Mesothelial cell of epicardium (in vitro differentiated cells): ENCODE results near the gene ECE1. TPM values are rescaled to one million over a fixed set of nuclear protein-coding genes. Genes with fewer than 3 reads are reported as not detected.

Experiments
- DNase-seq, 2 experiments: peaks; one replicate each; pipeline ENCODE4 v3.0.0; 2021; ENCODE audit warnings: low spot score in 2 of 2; ENCODE audit not compliant: unreplicated experiment in 2 of 2
- H3K27ac Mint-ChIP-seq: 2 replicates; pipeline ENCODE4 v1.8.0; 2021; ENCODE audit warnings: mixed read lengths
- H3K27me3 Mint-ChIP-seq: 2 replicates; pipeline ENCODE4 v1.8.0; 2021; ENCODE audit warnings: low read depth, mixed read lengths
- H3K36me3 Mint-ChIP-seq: 2 replicates; pipeline ENCODE4 v1.8.0; 2021; ENCODE audit warnings: mixed read lengths
- H3K4me1 Mint-ChIP-seq: 2 replicates; pipeline ENCODE4 v1.8.0; 2021; ENCODE audit warnings: mixed read lengths
- H3K4me3 Mint-ChIP-seq: 2 replicates; pipeline ENCODE4 v1.8.0; 2021; ENCODE audit warnings: mild to moderate bottlenecking, moderate library complexity, mixed read lengths
- H3K9me3 Mint-ChIP-seq: 2 replicates; pipeline ENCODE4 v1.8.0; 2021; ENCODE audit warnings: mixed read lengths
- total RNA-seq: library from RNA; stranded (reverse); gene quantifications from 3 replicates; pipeline ENCODE4 v1.2.1, GENCODE V29; 2021
- TF ChIP-seq, protein P1 (sequence below): fragments of 200-600 bp; sonication (generic); IDR thresholded peaks from one replicate; pipeline ENCODE4 v1.5.0; 2021; ENCODE audit warnings: antibody characterized with exemption; ENCODE audit not compliant: unreplicated experiment

ECE1 gene
- total RNA-seq, 1 donor from 2014 or later, result 41.1 TPM

DNA sequence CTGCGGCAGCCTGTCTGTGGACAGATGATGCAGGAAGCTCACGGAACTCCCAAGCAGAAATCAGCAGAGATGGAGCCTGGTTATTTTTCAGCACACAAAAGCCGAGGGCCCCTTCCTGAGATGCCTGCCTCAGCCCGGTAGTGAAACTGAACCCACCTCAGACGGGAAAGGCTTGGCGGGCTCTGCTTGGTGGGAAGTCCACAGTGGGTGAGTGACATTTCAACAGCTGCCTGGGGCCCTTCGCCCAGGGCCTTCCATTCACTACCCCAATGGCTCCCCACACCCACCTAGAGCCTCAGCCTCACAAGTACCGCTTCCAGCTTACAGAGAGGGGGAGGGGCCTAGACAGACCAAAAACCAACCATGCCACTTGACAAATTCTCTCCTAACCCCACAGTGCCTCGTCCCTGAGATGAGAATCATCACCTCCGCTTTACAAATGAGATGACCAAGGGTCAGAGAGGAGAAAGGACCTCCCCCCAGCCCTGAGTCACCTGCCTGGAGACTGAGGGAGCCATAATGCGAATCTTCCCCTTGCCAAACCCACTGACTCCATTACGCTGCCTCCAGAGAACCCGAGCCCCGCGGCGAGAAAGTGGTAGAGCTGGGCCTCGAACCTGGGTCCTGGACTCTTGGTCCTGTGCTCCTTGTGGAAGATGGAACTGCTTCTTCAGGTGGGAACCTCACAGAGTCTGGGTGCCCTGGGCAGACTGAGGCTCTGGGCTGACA is 3.4 kb upstream of the ECE1 start:
- H3K27ac Mint-ChIP-seq, result peak overlapping the region; percentile 64
- H3K36me3 Mint-ChIP-seq, result no peaks in the 10 kb centered on the region

DNA sequence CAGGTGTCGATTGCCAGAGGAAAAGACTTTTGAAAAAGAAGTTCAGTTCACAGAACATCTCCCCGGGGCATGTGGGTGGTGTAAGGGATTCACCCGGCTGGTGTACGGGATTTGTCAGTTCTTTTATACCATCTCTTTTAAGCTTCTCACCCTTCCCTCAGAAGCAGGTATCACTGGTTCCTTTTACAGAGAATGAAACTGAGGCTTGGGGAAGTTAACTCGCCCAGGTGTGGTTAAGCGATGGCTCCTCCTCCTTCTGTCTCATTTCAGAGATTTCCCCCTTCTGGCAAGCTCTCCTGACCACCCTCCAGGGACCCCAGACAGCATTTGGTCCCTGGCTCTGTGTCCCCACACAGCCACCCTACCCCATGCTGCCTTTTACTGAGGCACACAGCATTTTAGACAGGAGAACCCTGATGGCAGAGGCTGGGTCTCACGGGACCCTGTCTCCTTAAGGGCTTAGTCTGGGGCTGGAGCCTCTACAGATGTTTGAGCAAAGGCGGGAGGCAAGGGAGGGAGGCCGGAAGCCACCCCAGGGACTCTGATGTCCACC is 2.8 kb upstream of the ECE1 start:
- no peak overlapping the region for H3K4me3 Mint-ChIP-seq
- H3K36me3 Mint-ChIP-seq, result no peaks in the 10 kb centered on the region
- TF ChIP-seq, protein P1, sequence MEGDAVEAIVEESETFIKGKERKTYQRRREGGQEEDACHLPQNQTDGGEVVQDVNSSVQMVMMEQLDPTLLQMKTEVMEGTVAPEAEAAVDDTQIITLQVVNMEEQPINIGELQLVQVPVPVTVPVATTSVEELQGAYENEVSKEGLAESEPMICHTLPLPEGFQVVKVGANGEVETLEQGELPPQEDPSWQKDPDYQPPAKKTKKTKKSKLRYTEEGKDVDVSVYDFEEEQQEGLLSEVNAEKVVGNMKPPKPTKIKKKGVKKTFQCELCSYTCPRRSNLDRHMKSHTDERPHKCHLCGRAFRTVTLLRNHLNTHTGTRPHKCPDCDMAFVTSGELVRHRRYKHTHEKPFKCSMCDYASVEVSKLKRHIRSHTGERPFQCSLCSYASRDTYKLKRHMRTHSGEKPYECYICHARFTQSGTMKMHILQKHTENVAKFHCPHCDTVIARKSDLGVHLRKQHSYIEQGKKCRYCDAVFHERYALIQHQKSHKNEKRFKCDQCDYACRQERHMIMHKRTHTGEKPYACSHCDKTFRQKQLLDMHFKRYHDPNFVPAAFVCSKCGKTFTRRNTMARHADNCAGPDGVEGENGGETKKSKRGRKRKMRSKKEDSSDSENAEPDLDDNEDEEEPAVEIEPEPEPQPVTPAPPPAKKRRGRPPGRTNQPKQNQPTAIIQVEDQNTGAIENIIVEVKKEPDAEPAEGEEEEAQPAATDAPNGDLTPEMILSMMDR, result no peak
- H3K27ac Mint-ChIP-seq, result peak overlapping the region; percentile 64
- H3K4me1 Mint-ChIP-seq, result peaks cover 14% of the 10 kb centered on the region
- no peaks in the 10 kb centered on the region for H3K9me3 Mint-ChIP-seq
- DNase-seq, result no peak
- H3K27me3 Mint-ChIP-seq, result no peaks in the 10 kb centered on the region

More for the DNA sequence above, 3.4 kb upstream of the ECE1 start:
- DNase-seq, result no peak
- TF ChIP-seq, protein P1, result no peak
- Mint-ChIP-seq H3K27me3 (no peaks in the 10 kb centered on the region), H3K4me1 (peaks cover 14% of the 10 kb centered on the region), H3K9me3 (no peaks in the 10 kb centered on the region), H3K4me3 (no peak overlapping the region)

DNA sequence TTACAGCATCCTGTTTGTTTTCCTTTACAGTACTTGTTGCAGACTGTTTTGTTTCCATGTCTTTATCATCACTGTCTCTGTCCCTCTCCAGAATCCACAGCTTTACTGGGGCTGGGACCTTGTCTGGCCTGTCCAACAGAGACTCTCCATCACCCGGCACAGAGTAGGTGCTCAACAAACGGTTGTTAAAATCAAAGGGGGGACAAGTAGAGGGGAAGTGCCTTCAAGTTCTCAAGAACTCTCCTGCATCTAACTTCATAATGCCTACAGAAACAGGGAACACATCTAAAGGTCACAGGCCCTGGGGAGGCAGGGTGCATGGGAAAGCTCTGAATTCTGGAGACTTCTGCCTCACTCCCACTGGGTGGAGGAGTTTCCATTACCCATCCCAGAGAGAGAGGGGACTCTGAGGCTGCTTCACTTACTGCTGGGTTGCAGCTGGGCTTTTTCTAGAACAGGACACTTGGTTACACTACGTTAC is 2.3 kb upstream of the ECE1 start:
- Mint-ChIP-seq H3K4me3 (peak overlapping the region; percentile 4), H3K9me3 (no peaks in the 10 kb centered on the region)

DNA sequence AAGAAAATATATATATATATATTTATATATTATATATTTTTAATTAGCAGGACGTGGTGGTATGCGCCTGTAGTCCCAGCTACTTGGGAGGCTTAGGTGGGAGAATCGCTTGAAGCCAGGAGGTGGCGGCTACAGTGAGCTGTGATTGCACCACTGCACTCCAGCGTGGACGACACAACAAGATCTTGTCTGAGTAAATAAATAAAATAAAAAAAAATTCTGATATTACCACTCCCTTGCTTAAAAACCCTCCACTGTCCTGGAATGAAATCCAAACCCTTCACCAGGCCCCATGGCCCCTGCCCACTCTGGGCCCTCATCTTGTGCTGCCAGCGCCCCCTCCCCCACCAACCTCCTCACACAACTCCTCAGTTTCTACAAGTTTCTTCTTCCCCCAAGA is 1.7 kb upstream of the ECE1 start:
- H3K9me3 Mint-ChIP-seq, result no peaks in the 10 kb centered on the region
- no peak for DNase-seq
- peak overlapping the region; percentile 4 for H3K4me3 Mint-ChIP-seq
- H3K27me3 Mint-ChIP-seq, result no peaks in the 10 kb centered on the region
- H3K4me1 Mint-ChIP-seq, result peaks cover 14% of the 10 kb centered on the region
- H3K36me3 Mint-ChIP-seq, result no peaks in the 10 kb centered on the region
- H3K27ac Mint-ChIP-seq, result no peak overlapping the region
- TF ChIP-seq, protein P1, result no peak

More for the DNA sequence above, 2.3 kb upstream of the ECE1 start:
- H3K4me1 Mint-ChIP-seq, result peaks cover 14% of the 10 kb centered on the region
- no peaks in the 10 kb centered on the region for H3K36me3 Mint-ChIP-seq
- TF ChIP-seq, protein P1, result no peak
- no peaks in the 10 kb centered on the region for H3K27me3 Mint-ChIP-seq
- DNase-seq, result no peak
- peak overlapping the region; percentile 9 for H3K27ac Mint-ChIP-seq

GRCh38 chr1:21291184-21291583 is 921 bp upstream of the ECE1 start:
- Mint-ChIP-seq H3K4me1 (peaks cover 14% of the 10 kb centered on the region), H3K27ac (no peak overlapping the region), H3K4me3 (peak overlapping the region; percentile 76), H3K27me3 (no peaks in the 10 kb centered on the region), H3K9me3 (no peaks in the 10 kb centered on the region), H3K36me3 (no peaks in the 10 kb centered on the region)
- DNase-seq, result no peak
- TF ChIP-seq, protein P1, result no peak
